Measurements from ENCODE around the gene TBC1D28.

GRCh38 chr17:18626152-18626870, 17.9 kb downstream of the TBC1D28 start:
- TF ChIP-seq, protein P1, sequence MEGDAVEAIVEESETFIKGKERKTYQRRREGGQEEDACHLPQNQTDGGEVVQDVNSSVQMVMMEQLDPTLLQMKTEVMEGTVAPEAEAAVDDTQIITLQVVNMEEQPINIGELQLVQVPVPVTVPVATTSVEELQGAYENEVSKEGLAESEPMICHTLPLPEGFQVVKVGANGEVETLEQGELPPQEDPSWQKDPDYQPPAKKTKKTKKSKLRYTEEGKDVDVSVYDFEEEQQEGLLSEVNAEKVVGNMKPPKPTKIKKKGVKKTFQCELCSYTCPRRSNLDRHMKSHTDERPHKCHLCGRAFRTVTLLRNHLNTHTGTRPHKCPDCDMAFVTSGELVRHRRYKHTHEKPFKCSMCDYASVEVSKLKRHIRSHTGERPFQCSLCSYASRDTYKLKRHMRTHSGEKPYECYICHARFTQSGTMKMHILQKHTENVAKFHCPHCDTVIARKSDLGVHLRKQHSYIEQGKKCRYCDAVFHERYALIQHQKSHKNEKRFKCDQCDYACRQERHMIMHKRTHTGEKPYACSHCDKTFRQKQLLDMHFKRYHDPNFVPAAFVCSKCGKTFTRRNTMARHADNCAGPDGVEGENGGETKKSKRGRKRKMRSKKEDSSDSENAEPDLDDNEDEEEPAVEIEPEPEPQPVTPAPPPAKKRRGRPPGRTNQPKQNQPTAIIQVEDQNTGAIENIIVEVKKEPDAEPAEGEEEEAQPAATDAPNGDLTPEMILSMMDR (IDR thresholded peaks at IDR 0.05 in 8 of 11, conservative IDR thresholded peaks at IDR 0.05 in 3 of 11), result no peak
- TF ChIP-seq POLR2A (IDR thresholded peaks at IDR 0.05), result no peak
- TF ChIP-seq POLR2AphosphoS5 (IDR thresholded peaks at IDR 0.05), result no peak

Measured in spleen (tissue), 7 donors.